GM18508 (cell line): Measurements from ENCODE around the gene TOGARAM1.

Experiments used
- ATAC-seq: cut with Tn5 transposase; IDR thresholded peaks from one replicate; pipeline ENCODE4 v1.9.1; 2021; ENCODE audit warnings: moderate number of reproducible peaks; ENCODE audit not compliant: insufficient read depth, unreplicated experiment

Gene TOGARAM1

GRCh38 chr14:44961151-44961553 is 838 bp upstream of the TOGARAM1 start:
- ATAC-seq, result no peak

GRCh38 chr14:44962334-44963043 is 499 bp downstream of the TOGARAM1 start:
- ATAC-seq, result peak; percentile 9

- ATAC-seq, result no peak
These were observed 1.1 kb downstream of the TOGARAM1 start for GRCh38 chr14:44963044-44963528.

GRCh38 chr14:44963775-44964380 is 1.9 kb downstream of the TOGARAM1 start:
- no peak for ATAC-seq

DNA sequence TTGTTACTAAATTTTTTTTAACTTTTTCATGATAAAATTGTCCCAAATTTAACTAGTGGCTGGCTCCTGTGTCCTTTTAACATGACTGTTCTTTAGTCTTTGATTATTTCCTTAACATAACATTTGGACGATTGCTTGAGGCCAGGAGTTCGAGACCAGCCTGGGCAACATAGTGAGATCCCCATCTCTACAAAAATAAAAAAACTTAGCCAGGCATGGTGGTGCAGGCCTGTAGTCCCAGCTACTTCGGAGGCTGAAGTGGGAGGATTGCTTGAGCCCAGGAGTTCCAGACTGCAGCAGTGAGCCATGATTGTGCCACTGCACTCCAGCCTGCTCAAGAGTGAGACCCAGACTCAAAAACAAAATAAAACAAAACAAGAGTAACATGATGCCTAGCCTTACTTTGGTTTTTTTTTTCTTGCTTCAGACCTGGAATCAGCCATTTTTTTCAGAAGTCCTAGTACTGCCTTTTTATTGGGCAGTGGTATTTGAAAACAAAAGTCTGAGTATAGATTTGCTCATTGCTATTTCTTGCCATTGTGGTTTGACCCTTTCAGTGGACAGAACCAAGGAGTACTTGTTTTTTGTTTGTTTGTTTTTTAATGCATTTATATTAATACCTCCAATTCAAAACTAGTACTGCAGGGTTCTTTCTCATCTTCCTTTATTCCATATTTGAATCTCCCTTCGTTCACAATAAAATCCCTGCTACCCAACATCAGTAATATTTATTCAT is 4.8 kb downstream of the TOGARAM1 start:
- no peak for ATAC-seq

DNA sequence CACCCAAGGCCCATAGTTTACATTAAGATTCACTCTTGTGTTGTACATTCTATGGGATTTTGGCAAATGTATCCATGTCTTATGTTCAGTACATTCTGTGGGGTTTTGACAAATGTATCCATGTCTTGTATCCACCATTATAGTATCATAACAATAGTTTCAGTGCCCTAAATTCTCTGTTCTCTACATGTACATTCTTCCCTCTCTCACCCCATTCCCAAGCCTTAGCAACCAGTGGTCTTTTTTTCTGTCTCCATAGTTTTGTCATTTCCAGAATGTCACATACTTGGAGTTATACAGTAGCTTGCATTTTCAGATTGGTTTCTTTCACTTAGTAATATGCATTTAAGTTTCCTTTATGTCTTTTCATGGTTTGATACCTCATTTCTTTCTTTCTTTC is 6.7 kb downstream of the TOGARAM1 start:
- ATAC-seq, result no peak

GRCh38 chr14:44970907-44971306 is 8.9 kb downstream of the TOGARAM1 start:
- no peak for ATAC-seq

DNA sequence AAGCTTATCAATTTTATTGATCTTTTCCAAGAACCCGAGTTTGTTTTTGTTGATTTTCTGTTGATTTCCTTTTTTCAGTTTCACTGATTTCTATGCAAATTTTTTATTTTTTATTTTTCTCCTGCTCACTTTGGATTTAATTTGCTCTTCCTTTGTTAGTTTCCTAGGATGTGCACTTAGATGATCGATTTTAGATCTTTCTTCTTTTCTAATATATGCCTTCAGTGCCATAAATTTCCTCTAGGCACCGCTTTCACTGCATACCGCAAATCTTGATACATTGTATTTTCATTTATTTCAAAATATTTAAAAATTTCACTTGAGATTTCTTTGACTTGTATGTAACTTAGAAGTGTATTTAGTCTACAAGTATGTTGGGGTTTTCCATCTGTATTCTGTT is 9.5 kb downstream of the TOGARAM1 start:
- no peak for ATAC-seq

- ATAC-seq, result no peak
These were observed 17.3 kb downstream of the TOGARAM1 start for GRCh38 chr14:44979273-44979672.

- no peak for ATAC-seq
These were observed 17.9 kb downstream of the TOGARAM1 start for GRCh38 chr14:44979740-44980356.

- no peak for ATAC-seq
These were observed 19.2 kb downstream of the TOGARAM1 start for GRCh38 chr14:44981198-44981597.

DNA sequence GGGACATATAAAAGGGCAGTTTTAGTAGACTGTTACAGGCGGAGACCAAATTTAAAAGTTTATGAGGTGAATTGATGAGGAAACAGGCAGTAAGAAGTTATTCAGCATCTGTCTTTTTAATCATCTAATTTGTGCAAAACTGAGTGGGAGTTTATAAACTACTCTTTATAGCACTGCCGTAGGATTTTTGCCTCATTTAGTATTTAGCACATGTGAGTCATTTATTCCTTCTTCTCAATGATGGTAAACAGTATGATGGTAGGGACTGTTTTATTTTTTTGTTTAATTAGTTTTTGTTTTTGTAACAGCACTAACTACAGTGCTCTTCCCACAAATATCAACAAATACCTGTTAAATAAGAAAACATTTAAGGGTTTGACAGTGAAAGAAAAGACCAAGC is 20.6 kb downstream of the TOGARAM1 start:
- ATAC-seq, result no peak

DNA sequence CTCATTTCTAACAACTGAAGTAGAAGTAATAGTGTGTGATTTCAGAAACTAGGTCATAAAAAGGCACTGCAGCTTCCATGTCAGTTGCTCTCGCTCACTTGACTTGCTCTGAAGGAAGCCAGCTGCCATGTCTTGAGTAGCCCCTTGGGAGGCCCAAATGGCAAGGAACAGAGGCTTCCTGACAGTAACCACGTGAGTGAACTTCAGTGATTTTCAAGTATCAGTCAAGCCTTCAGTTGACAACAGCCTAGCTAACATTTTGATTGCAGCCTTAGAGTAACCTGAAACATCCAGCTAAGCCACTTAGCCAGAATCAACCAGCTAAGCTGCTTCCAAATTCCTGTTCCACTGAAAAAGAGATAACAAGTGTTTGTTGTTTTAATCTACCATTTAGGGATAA is 26.7 kb downstream of the TOGARAM1 start:
- no peak for ATAC-seq

GRCh38 chr14:44989497-44990440 is 27.8 kb downstream of the TOGARAM1 start:
- no peak for ATAC-seq

DNA sequence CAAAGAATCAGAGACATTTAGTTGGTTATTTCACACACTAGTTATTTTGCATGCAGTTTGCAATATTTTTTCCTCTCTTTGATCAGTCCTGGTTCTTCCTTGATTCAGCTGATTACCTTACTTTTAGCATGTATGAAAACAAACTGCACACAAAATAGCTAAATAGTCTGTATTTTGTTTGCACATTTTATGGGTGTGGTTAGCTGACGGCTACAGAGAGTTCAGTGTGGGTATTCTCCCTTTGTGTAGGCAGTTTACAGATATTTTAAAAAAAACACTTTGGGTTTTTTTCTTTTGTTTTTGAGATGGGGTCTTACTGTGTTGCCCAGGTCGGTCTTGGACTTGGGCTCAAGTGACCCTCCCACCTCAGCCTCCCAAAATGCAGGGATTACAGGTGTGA is 28.5 kb downstream of the TOGARAM1 start:
- ATAC-seq, result no peak

DNA sequence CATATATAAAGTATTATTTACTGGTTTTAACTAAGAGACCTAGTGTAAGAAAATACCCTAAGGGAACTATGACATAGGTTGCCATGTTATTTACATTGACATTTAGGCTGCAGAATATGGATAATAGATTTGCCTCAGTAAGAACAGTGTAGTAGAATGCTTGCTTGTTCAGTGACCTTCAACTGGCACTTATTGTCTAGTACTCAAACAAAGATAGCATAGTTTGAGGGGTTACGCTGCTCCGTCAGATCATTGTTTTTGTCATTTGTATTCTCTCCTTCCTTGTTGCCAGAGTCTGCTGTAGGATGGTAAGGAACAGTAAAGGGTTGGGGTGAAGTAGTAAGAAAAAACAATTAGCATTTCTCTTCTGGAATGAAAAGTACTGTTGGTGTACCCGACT is 33.2 kb downstream of the TOGARAM1 start:
- ATAC-seq, result no peak

- ATAC-seq, result no peak
These were observed 33.8 kb downstream of the TOGARAM1 start for GRCh38 chr14:44995770-44996294.

GRCh38 chr14:45003924-45004323 is 41.9 kb downstream of the TOGARAM1 start:
- ATAC-seq, result no peak

DNA sequence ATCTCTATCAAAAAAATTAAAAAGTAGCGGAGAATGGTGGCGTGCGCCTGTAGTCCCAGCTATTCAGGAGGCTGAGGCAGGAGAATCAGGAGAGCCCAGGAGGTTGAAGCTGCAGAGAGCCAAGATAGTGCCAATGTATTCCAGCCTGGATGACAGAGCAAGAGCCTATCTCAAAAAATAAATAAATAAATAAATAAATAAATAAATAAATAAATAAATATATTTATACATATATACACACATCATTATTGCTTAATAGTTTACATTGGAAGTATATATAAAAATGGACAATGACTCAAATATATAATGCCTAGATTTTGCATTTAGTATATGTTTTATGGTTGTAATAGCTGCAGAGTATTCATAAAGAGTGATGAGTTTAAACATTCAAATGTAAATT is 53.1 kb downstream of the TOGARAM1 start:
- ATAC-seq, result no peak
